Upper lobe of left lung (tissue), 6 donors: ENCODE measurements around the gene DNAJC19. TPM values are rescaled to one million over a fixed set of nuclear protein-coding genes. Genes with fewer than 3 reads are reported as not detected.

Source experiments
- ATAC-seq, 2 donors: fragments of 200-7000 bp; cut with Tn5 transposase; one replicate each; pipeline ENCODE4 v1.9.1; 2022; ENCODE audit warnings: mild to moderate bottlenecking in 2 of 2, moderate library complexity in 2 of 2; ENCODE audit not compliant: low FRiP score in 2 of 2
- DNase-seq, 2 donors: peaks; one replicate each; pipeline ENCODE4 v3.0.0-alpha.2; 2019 to 2020
- H3K27ac ChIP-seq, 4 donors: fragments of 200-600 bp; sonication (generic); one replicate each; pipeline ENCODE4 v1.5.1; 2016 to 2019
- H3K27me3 ChIP-seq, 4 donors: fragments of 200-600 bp; sonication (generic); one replicate each; pipeline ENCODE4 v1.5.1; 2017 to 2019
- H3K36me3 ChIP-seq, 4 donors: fragments of 200-600 bp; sonication (generic); one replicate each; pipeline ENCODE4 v1.5.1; 2016 to 2019
- H3K4me1 ChIP-seq, 4 donors: fragments of 200-600 bp; sonication (generic); one replicate each; pipeline ENCODE4 v1.5.1; 2018 to 2019
- H3K4me3 ChIP-seq, 4 donors: fragments of 200-600 bp; sonication (generic); one replicate each; pipeline ENCODE4 v1.5.1; 2017 to 2019; ENCODE audit warnings: mild to moderate bottlenecking in 2 of 4, moderate library complexity in 1 of 4
- H3K9me3 ChIP-seq, 4 donors: fragments of 200-600 bp; sonication (generic); one replicate each; pipeline ENCODE4 v1.5.1; 2018 to 2019
- EP300 ChIP-seq, 4 donors: sonication (generic); formaldehyde crosslinking; IDR thresholded peaks; one replicate each; pipeline ENCODE4 v1.5.1; 2017; ENCODE audit warnings: antibody characterized with exemption in 4 of 4, control low read depth in 2 of 4
- POLR2A ChIP-seq, 4 donors: fragments of 450-650 bp; IDR thresholded peaks; one replicate each; pipeline ENCODE4 v1.5.1; 2016 to 2017; ENCODE audit warnings: antibody characterized with exemption in 4 of 4, mild to moderate bottlenecking in 2 of 4
- POLR2AphosphoS5 ChIP-seq, 2 donors: sonication (generic); formaldehyde crosslinking; IDR thresholded peaks; one replicate each; pipeline ENCODE4 v1.5.1; 2017; ENCODE audit warnings: antibody characterized with exemption in 2 of 2
- WGBS, 2 donors: methylation state at CpG; one replicate each; pipeline ENCODE4 v1.1.5; 2017 to 2018; 5-methylcytosine and 5-hydroxymethylcytosine counted together
- total RNA-seq, 6 donors: library from RNA; depleted of rRNA in 4 of 6; stranded (reverse); fragments of >200 nt in 4 of 6; gene quantifications; one replicate each; pipeline versions ENCODE4 v1.1.0 to v1.2.1, GENCODE V29; 2016 to 2021
- TF ChIP-seq, protein P1 (sequence below), 6 experiments: fragments of 450-650 bp in 4 of 6; fragments of 200-600 bp in 2 of 6; sonication (generic) in 2 of 6; IDR thresholded peaks; one replicate each; pipeline ENCODE4 v1.5.1; 2016 to 2019; ENCODE audit warnings: antibody characterized with exemption in 6 of 6
- donor health status: DM: no; HTN: no; CAD: no; lungs with moderate emphysema.
- donor health status: DM: no; HTN: yes; CAD: no; lungs with severe emphysema.

DNAJC19 gene
- total RNA-seq, 6 donors from 2014 or later: 8.0 to 43.5 (median 36.0) TPM

- ATAC-seq (no peak), DNase-seq (no peak)
- Histone ChIP-seq H3K36me3 (peaks cover 24 to 93% (median 42%) of the 10 kb centered on the region in 4 donors), H3K27me3 (no peaks in the 10 kb centered on the region), H3K27ac (no peak overlapping the region), H3K4me3 (no peak overlapping the region), H3K9me3 (no peaks in the 10 kb centered on the region), H3K4me1 (no peaks in the 10 kb centered on the region)
- TF ChIP-seq EP300 (IDR thresholded peaks at IDR 0.05) (no peak), POLR2AphosphoS5 (IDR thresholded peaks at IDR 0.05) (no peak), POLR2A (IDR thresholded peaks at IDR 0.05) (no peak)
- TF ChIP-seq, protein P1, sequence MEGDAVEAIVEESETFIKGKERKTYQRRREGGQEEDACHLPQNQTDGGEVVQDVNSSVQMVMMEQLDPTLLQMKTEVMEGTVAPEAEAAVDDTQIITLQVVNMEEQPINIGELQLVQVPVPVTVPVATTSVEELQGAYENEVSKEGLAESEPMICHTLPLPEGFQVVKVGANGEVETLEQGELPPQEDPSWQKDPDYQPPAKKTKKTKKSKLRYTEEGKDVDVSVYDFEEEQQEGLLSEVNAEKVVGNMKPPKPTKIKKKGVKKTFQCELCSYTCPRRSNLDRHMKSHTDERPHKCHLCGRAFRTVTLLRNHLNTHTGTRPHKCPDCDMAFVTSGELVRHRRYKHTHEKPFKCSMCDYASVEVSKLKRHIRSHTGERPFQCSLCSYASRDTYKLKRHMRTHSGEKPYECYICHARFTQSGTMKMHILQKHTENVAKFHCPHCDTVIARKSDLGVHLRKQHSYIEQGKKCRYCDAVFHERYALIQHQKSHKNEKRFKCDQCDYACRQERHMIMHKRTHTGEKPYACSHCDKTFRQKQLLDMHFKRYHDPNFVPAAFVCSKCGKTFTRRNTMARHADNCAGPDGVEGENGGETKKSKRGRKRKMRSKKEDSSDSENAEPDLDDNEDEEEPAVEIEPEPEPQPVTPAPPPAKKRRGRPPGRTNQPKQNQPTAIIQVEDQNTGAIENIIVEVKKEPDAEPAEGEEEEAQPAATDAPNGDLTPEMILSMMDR (IDR thresholded peaks at IDR 0.05): no peak
- 90% methylated on average over 1 of the region's 1 CpG for WGBS, 2 donors
These were observed 29.8 kb downstream of the DNAJC19 start for GRCh38 chr3:180959691-180960090.

DNA sequence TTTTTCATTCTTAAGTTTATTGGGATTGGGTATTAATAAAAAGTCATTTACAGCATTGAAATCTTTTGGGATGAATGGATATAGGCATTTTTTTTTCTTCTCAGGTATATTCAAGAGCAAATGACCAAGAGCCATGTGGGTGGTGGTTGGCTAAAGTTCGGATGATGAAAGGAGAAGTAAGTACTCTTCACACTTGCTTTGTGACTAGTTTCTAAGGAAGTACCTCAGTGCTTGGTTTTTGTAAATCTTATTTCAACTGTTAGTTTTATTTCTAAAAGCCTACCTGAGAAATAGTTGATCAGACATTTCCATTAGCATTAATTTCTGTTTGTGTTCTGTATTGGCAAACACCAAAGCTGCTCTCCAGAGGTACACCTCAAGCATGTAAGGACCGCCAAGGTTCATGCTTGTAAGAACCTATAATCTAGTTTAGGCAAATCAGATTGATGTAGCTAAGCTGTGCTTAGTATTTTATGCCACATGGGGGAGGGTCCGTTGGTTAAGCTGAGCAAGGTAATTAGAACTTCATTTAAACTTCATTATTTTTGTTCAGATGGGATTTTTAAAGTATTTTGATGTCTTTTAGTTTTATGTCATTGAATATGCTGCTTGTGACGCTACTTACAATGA is 41.7 kb downstream of the DNAJC19 start:
- Histone ChIP-seq H3K4me1 (no peaks in the 10 kb centered on the region), H3K36me3 (peaks cover 20 to 74% (median 38%) of the 10 kb centered on the region in 4 donors), H3K27ac (no peak overlapping the region), H3K27me3 (no peaks in the 10 kb centered on the region), H3K4me3 (no peak overlapping the region), H3K9me3 (no peaks in the 10 kb centered on the region)
- 83 to 89% methylated on average over 4 of the region's 4 CpGs for WGBS, 2 donors
- no peak for ATAC-seq
- TF ChIP-seq POLR2A (IDR thresholded peaks at IDR 0.05) (no peak), POLR2AphosphoS5 (IDR thresholded peaks at IDR 0.05) (no peak), EP300 (IDR thresholded peaks at IDR 0.05) (no peak)
- TF ChIP-seq, protein P1 (IDR thresholded peaks at IDR 0.05): no peak
- no peak for DNase-seq

GRCh38 chr3:180940826-180941225 is 48.7 kb downstream of the DNAJC19 start:
- DNase-seq (no peak), ATAC-seq (no peak)
- H3K36me3 ChIP-seq: peaks cover 0 to 61% (median 12%) of the 10 kb centered on the region in 4 donors
- no peaks in the 10 kb centered on the region for H3K27me3 ChIP-seq
- H3K27ac ChIP-seq: no peak overlapping the region
- no peaks in the 10 kb centered on the region for H3K4me1 ChIP-seq
- WGBS, 2 donors: 96 to 99% methylated on average over 5 of the region's 5 CpGs
- no peak overlapping the region for H3K4me3 ChIP-seq
- TF ChIP-seq POLR2AphosphoS5 (IDR thresholded peaks at IDR 0.05): no peak
- TF ChIP-seq EP300 (IDR thresholded peaks at IDR 0.05): no peak
- no peak for TF ChIP-seq POLR2A (IDR thresholded peaks at IDR 0.05)
- TF ChIP-seq, protein P1 (IDR thresholded peaks at IDR 0.05): no peak
- no peaks in the 10 kb centered on the region for H3K9me3 ChIP-seq

GRCh38 chr3:180934638-180935037 is 54.9 kb downstream of the DNAJC19 start:
- DNase-seq (no peak), ATAC-seq (no peak)
- no peak overlapping the region for H3K27ac ChIP-seq
- no peaks in the 10 kb centered on the region for H3K27me3 ChIP-seq
- WGBS, 2 donors: 83 to 89% methylated on average over 1 of the region's 1 CpG
- TF ChIP-seq POLR2AphosphoS5 (IDR thresholded peaks at IDR 0.05): no peak
- TF ChIP-seq, protein P1 (IDR thresholded peaks at IDR 0.05): no peak
- no peak for TF ChIP-seq POLR2A (IDR thresholded peaks at IDR 0.05)
- no peak for TF ChIP-seq EP300 (IDR thresholded peaks at IDR 0.05)
- no peaks in the 10 kb centered on the region for H3K9me3 ChIP-seq
- peaks cover 0 to 41% (median 9%) of the 10 kb centered on the region in 4 donors for H3K36me3 ChIP-seq
- H3K4me1 ChIP-seq: peaks cover 0 to 6% (median 4%) of the 10 kb centered on the region in 4 donors
- H3K4me3 ChIP-seq: no peak overlapping the region

Other genes starting within 250 kb of the DNAJC19 start
- gene FXR1, start 77.1 kb downstream of the DNAJC19 start, total RNA-seq: 100 to 1,000 TPM in 2 of 6 donors, 10 to 100 TPM in 4; 74.9 to 145 (median 88.3) TPM